Motor neuron (in vitro differentiated cells): ENCODE results near the gene DPH5. TPM values are rescaled to one million over a fixed set of nuclear protein-coding genes. Genes with fewer than 3 reads are reported as not detected.
"Not testable (repeated sequence)": the region's sequence is repeated elsewhere in the genome, so short reads cannot be mapped to it uniquely, and the experiment has no call there.

Experiments
- ATAC-seq, 8 experiments: fragments of 200-7000 bp; cut with Tn5 transposase; replicated peaks in 6 of 8; 2 replicates each; pipeline ENCODE4 v1.8.0; 2021; ENCODE audit warnings: mild to moderate bottlenecking in 8 of 8, moderate library complexity in 8 of 8
- H3K27ac ChIP-seq, 2 donors: fragments of 250-450 bp; sonication (Bioruptor Pico); 2 replicates each; pipeline ENCODE4 v1.9.0; 2021; ENCODE audit warnings: antibody characterized with exemption in 2 of 2, mild to moderate bottlenecking in 2 of 2, moderate library complexity in 1 of 2
- H3K4me1 ChIP-seq, 2 donors: fragments of 250-450 bp; sonication (Bioruptor Pico); replicated peaks in 1 of 2; 2 replicates each; pipeline ENCODE4 v1.6.1; 2021; ENCODE audit warnings: antibody characterized with exemption in 2 of 2, mild to moderate bottlenecking in 2 of 2, moderate library complexity in 1 of 2
- H3K4me3 ChIP-seq, 5 donors: fragments of 250-450 bp; sonication (Bioruptor Pico); 2 replicates each; pipeline ENCODE4 v1.9.0; 2021; ENCODE audit warnings: antibody characterized with exemption in 5 of 5, mild to moderate bottlenecking in 5 of 5, moderate library complexity in 4 of 5
- WGBS, 10 experiments: fragments of 450-650 bp; shearing (Covaris generic); methylation state at CpG; one replicate each; pipeline ENCODE4 v1.0.0; 2022; 5-methylcytosine and 5-hydroxymethylcytosine counted together
- in situ Hi-C, 9 experiments: fragments of 400-800 bp; cut with MboI; loops; one replicate each; pipeline ENCODE4 v1.15.0; 2021; ENCODE audit warnings: low sequenced_read_pairs in 9 of 9, low pct_unique_long_range_greater_than_20kb in 2 of 9; ENCODE audit not compliant: unreplicated experiment in 9 of 9
- total RNA-seq, 8 experiments: library from RNA; unstranded; fragments of 300-600 nt; gene quantifications; 2 replicates each; pipeline versions ENCODE4 v1.2.3 to v1.2.4, GENCODE V29; 2022

Gene DPH5
- total RNA-seq, 8 experiments from 2014 or later = 34.4 to 90.9 (median 60.2) TPM

- Histone ChIP-seq H3K27ac (no peak overlapping the region), H3K4me1 (no peaks in the 10 kb centered on the region), H3K4me3 (no peak overlapping the region)
- in situ Hi-C loops = no loop called here
- 9 to 92% (median 90%) methylated on average over 1 of the region's 1 CpG; no CpG with 5 or more reads in 6 of the 10 experiments for WGBS, 10 experiments
- no peak for ATAC-seq
Observed at GRCh38 chr1:100968621-100969020, 57.0 kb downstream of the DPH5 start.

- ATAC-seq = no peak
- WGBS, 10 experiments = 17 to 100% (median 97%) methylated on average over 1 of the region's 1 CpG
- Histone ChIP-seq H3K27ac (no peak overlapping the region), H3K4me1 (no peaks in the 10 kb centered on the region), H3K4me3 (no peak overlapping the region)
- in situ Hi-C loops = no loop called here
Observed at GRCh38 chr1:100960098-100960497, 65.5 kb downstream of the DPH5 start.

GRCh38 chr1:100959502-100960060 is 66.0 kb downstream of the DPH5 start:
- peak in 2 of 8 experiments; percentile 25 to 66 for ATAC-seq
- H3K4me1 ChIP-seq = no peaks in the 10 kb centered on the region
- H3K27ac ChIP-seq = no peak overlapping the region
- no peak overlapping the region for H3K4me3 ChIP-seq
- 61 to 100% (median 87%) methylated on average over 1 to 5 of the region's 5 CpGs for WGBS, 10 experiments
- in situ Hi-C loops = no loop called here

- ATAC-seq = peak in 2 of 8 experiments; percentile 76 to 81
- Histone ChIP-seq H3K27ac (no peak overlapping the region), H3K4me1 (peaks cover 4 to 12% of the 10 kb centered on the region in 2 donors), H3K4me3 (no peak overlapping the region)
- WGBS, 10 experiments = 0 to 50% (median 14%) methylated on average over 1 of the region's 1 CpG; no CpG with 5 or more reads in 2 of the 10 experiments
- in situ Hi-C loops = no loop called here
Observed at GRCh38 chr1:100955322-100955721, 70.3 kb downstream of the DPH5 start.

- peaks cover 12 to 20% of the 10 kb centered on the region in 2 donors for H3K4me1 ChIP-seq
- 0 to 80% (median 60%) methylated on average over 1 to 2 of the region's 2 CpGs; no CpG with 5 or more reads in 1 of the 10 experiments for WGBS, 10 experiments
- H3K4me3 ChIP-seq = no peak overlapping the region
- in situ Hi-C loops = no loop called here
- H3K27ac ChIP-seq = no peak overlapping the region
- ATAC-seq = peak in 3 of 8 experiments; percentile 35 to 59 (median 48)
Observed at GRCh38 chr1:100953960-100954730, 71.4 kb downstream of the DPH5 start.

GRCh38 chr1:100952970-100953369 is 72.6 kb downstream of the DPH5 start:
- WGBS, 10 experiments = 83 to 100% (median 100%) methylated on average over 1 of the region's 1 CpG; no CpG with 5 or more reads in 4 of the 10 experiments
- H3K27ac ChIP-seq, ATAC-seq, in situ Hi-C loops, H3K4me3 ChIP-seq: not testable (repeated sequence)
- peaks cover 16 to 24% of the 10 kb centered on the region in 2 donors for H3K4me1 ChIP-seq

GRCh38 chr1:100952104-100952745 is 73.4 kb downstream of the DPH5 start:
- H3K27ac ChIP-seq = no peak overlapping the region
- peaks cover 16 to 24% of the 10 kb centered on the region in 2 donors for H3K4me1 ChIP-seq
- no peak for ATAC-seq
- in situ Hi-C loops = no loop called here
- no peak overlapping the region for H3K4me3 ChIP-seq
- 80 to 100% (median 94%) methylated on average over 2 to 4 of the region's 4 CpGs; no CpG with 5 or more reads in 1 of the 10 experiments for WGBS, 10 experiments

GRCh38 chr1:100950781-100951180 is 74.8 kb downstream of the DPH5 start:
- H3K4me1 ChIP-seq = peaks cover 16 to 24% of the 10 kb centered on the region in 2 donors
- WGBS, 10 experiments = 0 to 73% (median 15%) methylated on average over 1 to 4 of the region's 4 CpGs; no CpG with 5 or more reads in 2 of the 10 experiments
- no peak overlapping the region for H3K27ac ChIP-seq
- H3K4me3 ChIP-seq = no peak overlapping the region
- in situ Hi-C loops = no loop called here
- peak in 3 of 8 experiments; percentile 22 to 39 (median 32) for ATAC-seq

- no peak for ATAC-seq
- H3K4me3 ChIP-seq = no peak overlapping the region
- in situ Hi-C loops = no loop called here
- no peak overlapping the region for H3K27ac ChIP-seq
- peaks cover 16 to 24% of the 10 kb centered on the region in 2 donors for H3K4me1 ChIP-seq
Observed at GRCh38 chr1:100950337-100950736, 75.2 kb downstream of the DPH5 start.

GRCh38 chr1:100949515-100950158 is 75.9 kb downstream of the DPH5 start:
- peak; percentile 37 to 99 (median 90) for ATAC-seq
- peaks cover 16 to 24% of the 10 kb centered on the region in 2 donors for H3K4me1 ChIP-seq
- in situ Hi-C loops = loop anchor here in 3 of 9 experiments (25.0 kb wide), 1 partner anchor 338 kb away; no protein-coding TSS in a partner anchor
- not testable (repeated sequence) for H3K4me3 ChIP-seq, H3K27ac ChIP-seq
- 37 to 100% (median 54%) methylated on average over 2 to 9 of the region's 9 CpGs; no CpG with 5 or more reads in 3 of the 10 experiments for WGBS, 10 experiments

- H3K27ac ChIP-seq, ATAC-seq, H3K4me3 ChIP-seq: not testable (repeated sequence)
- in situ Hi-C loops = loop anchor here in 3 of 9 experiments (25.0 kb wide), 1 partner anchor 338 kb away; no protein-coding TSS in a partner anchor
- WGBS, 10 experiments = 78 to 100% (median 93%) methylated on average over 3 to 7 of the region's 7 CpGs
- peaks cover 16 to 18% of the 10 kb centered on the region in 2 donors for H3K4me1 ChIP-seq
Observed at GRCh38 chr1:100948721-100949405, 76.7 kb downstream of the DPH5 start.

- in situ Hi-C loops = loop anchor here in 3 of 9 experiments (25.0 kb wide), 1 partner anchor 339 kb away; no protein-coding TSS in a partner anchor
- H3K4me1 ChIP-seq = peaks cover 12 to 16% of the 10 kb centered on the region in 2 donors
- H3K27ac ChIP-seq, ATAC-seq, H3K4me3 ChIP-seq: not testable (repeated sequence)
- 100% methylated on average over 1 to 3 of the region's 3 CpGs; no CpG with 5 or more reads in 3 of the 10 experiments for WGBS, 10 experiments
Observed at GRCh38 chr1:100947816-100948215, 77.8 kb downstream of the DPH5 start.
